T-cell (primary cell): ENCODE results near the gene IGFBP3. TPM values are rescaled to one million over a fixed set of nuclear protein-coding genes. Genes with fewer than 3 reads are reported as not detected.

Source experiments
- ATAC-seq, 4 experiments: fragments of 200-7000 bp in 3 of 4; fragments of 150-1000 bp in 1 of 4; cut with Tn5 transposase; replicated peaks in 1 of 4; 1 replicate in 3 of 4; 2 replicates in 1 of 4; pipeline ENCODE4 v1.10.0; 2021; ENCODE audit warnings: moderate library complexity in 3 of 4, mild to moderate bottlenecking in 2 of 4, moderate number of reproducible peaks in 1 of 4
- CTCF ChIA-PET, 2 donors: fragments of 300-600 bp; sonication (Branson Sonifier 250); formaldehyde crosslinking; loops; one replicate each; lab custom pipeline; 2022; ENCODE audit warnings: antibody characterized with exemption in 2 of 2; lab: Charles Lee
- POLR2A ChIA-PET, 2 donors: fragments of 300-600 bp; sonication (Branson Sonifier 250); formaldehyde crosslinking; loops; one replicate each; lab custom pipeline; 2022; ENCODE audit warnings: antibody characterized with exemption in 2 of 2; lab: Charles Lee
- DNase-seq, 35 experiments: peaks; one replicate each; pipeline versions ENCODE4 v3.0.0 to v3.0.0-alpha.2; 2013 to 2023
- H3K27ac ChIP-seq: one replicate; pipeline ENCODE4 v1.5.1; 2013; ENCODE audit warnings: low read length
- H3K27me3 ChIP-seq, 2 experiments: replicated peaks in 1 of 2; 1 replicate in 1 of 2; 2 replicates in 1 of 2; pipeline versions ENCODE4 v1.6.1 to v1.7.0; 2013; ENCODE audit warnings: low read length in 1 of 2, mixed read lengths in 1 of 2; ENCODE audit not compliant: control insufficient read depth in 2 of 2, insufficient read depth in 2 of 2; ENCODE audit errors: extremely low read depth in 1 of 2
- H3K36me3 ChIP-seq, 2 donors: 1 replicate in 1 of 2; 2 replicates in 1 of 2; pipeline versions ENCODE4 v1.6.1 to v1.7.0; 2013; ENCODE audit warnings: low read length in 1 of 2; ENCODE audit not compliant: control insufficient read depth in 2 of 2, insufficient read depth in 1 of 2; ENCODE audit errors: extremely low read depth in 1 of 2
- H3K4me1 ChIP-seq, 2 experiments: 1 replicate in 1 of 2; 2 replicates in 1 of 2; pipeline versions ENCODE4 v1.6.1 to v1.7.0; 2013; ENCODE audit warnings: low read length in 2 of 2, mixed read lengths in 1 of 2; ENCODE audit not compliant: insufficient read depth in 2 of 2, control insufficient read depth in 1 of 2; ENCODE audit errors: extremely low read depth in 1 of 2
- H3K4me3 ChIP-seq, 2 donors: 1 replicate in 1 of 2; 2 replicates in 1 of 2; pipeline versions ENCODE4 v1.5.1 to v1.7.0; 2013; ENCODE audit warnings: mild to moderate bottlenecking in 2 of 2, low read length in 1 of 2, moderate library complexity in 1 of 2; ENCODE audit not compliant: control insufficient read depth in 1 of 2; ENCODE audit errors: extremely low read depth in 1 of 2
- H3K9me3 ChIP-seq: 2 replicates; pipeline ENCODE4 v1.7.0; 2013
- H3K27ac Mint-ChIP-seq, 2 donors: one replicate each; pipeline ENCODE4 v1.8.0; 2020 to 2021; ENCODE audit warnings: mild to moderate bottlenecking in 2 of 2, mixed read lengths in 2 of 2
- H3K27me3 Mint-ChIP-seq, 2 donors: one replicate each; pipeline ENCODE4 v1.8.0; 2021 to 2022; ENCODE audit warnings: mixed read lengths in 2 of 2
- H3K36me3 Mint-ChIP-seq: one replicate; pipeline ENCODE4 v1.8.0; 2021; ENCODE audit warnings: mixed read lengths
- H3K4me1 Mint-ChIP-seq, 3 donors: one replicate each; pipeline ENCODE4 v1.8.0; 2020 to 2022; ENCODE audit warnings: mixed read lengths in 3 of 3, mild to moderate bottlenecking in 1 of 3
- H3K4me3 Mint-ChIP-seq, 3 donors: one replicate each; pipeline ENCODE4 v1.8.0; 2020 to 2022; ENCODE audit warnings: mild to moderate bottlenecking in 3 of 3, mixed read lengths in 3 of 3, moderate library complexity in 3 of 3
- H3K9me3 Mint-ChIP-seq, 3 donors: one replicate each; pipeline ENCODE4 v1.8.0; 2020 to 2022; ENCODE audit warnings: mixed read lengths in 3 of 3
- WGBS: methylation state at CpG from one replicate; pipeline ENCODE4 v1.1.5; 2013; ENCODE audit warnings: missing lambda C conversion rate; ENCODE audit not compliant: insufficient coverage; 5-methylcytosine and 5-hydroxymethylcytosine counted together
- total RNA-seq, 35 experiments: library from RNA in 6 of 35; stranded (reverse) in 6 of 35; fragments of 120-200 nt in 1 of 35; gene quantifications; one replicate each; pipeline versions ENCODE4 v1.2.1 to v1.2.4 and lab custom pipeline; 2013 to 2026

IGFBP3 gene
- total RNA-seq, 5 donors from 2014 or later (not counting 1 experiment from before 2014, with no cell fraction given): 3.9 to 20.5 (median 8.2) TPM

GRCh38 chr7:45882465-45882810 lies 38.6 kb downstream of the IGFBP3 start:
- POLR2A ChIA-PET: no interaction called here
- Mint-ChIP-seq H3K36me3 (no peaks in the 10 kb centered on the region), H3K9me3 (peaks cover 0 to 9% (median 8%) of the 10 kb centered on the region in 3 donors), H3K27ac (no peak overlapping the region), H3K4me3 (no peak overlapping the region), H3K4me1 (no peaks in the 10 kb centered on the region), H3K27me3 (peaks cover 29 to 40% of the 10 kb centered on the region in 2 donors)
- Histone ChIP-seq H3K36me3 (no peaks in the 10 kb centered on the region), H3K4me3 (no peak overlapping the region), H3K9me3 (no peaks in the 10 kb centered on the region), H3K27me3 (peaks cover 0 to 17% of the 10 kb centered on the region in 2 experiments), H3K27ac (no peak overlapping the region), H3K4me1 (no peaks in the 10 kb centered on the region)
- DNase-seq: no peak
- CTCF ChIA-PET: no interaction called here
- ATAC-seq: no peak
- WGBS: 55% methylated on average over 2 of the region's 5 CpGs

DNA sequence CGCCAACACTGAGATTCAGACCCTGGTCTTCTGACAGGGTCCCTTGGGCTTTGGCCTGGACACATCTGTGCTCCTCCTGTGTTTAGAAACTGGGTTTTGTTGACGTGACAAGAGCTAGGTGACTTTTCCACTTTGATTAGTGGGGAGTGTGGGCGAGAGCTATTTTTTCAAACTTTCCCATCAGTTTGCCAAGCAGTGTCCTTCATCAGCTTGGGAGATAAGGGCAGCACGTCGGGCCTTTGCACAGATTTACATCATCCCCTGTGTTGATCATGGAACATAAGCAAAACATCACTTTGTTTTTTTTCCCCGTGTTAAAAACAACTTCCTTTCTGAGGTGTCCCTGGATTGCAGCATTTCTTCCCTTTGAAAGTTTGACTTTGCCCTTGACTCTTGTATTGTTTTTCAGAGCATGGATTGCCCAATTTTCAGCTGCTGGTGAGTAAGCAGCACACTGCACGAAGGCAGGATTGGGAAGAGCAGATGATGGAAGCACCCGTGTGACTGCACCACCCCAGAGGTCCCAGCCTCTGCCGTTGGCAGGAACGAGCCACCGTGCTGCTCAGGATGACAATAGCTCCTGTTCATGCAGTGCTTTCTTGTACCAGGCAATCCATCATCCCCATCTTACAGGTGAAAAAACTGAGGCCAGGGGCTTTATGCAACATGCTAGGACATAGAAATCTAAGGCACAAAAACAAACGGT lies 39.2 kb downstream of the IGFBP3 start:
- Histone ChIP-seq H3K4me1 (no peaks in the 10 kb centered on the region), H3K27ac (no peak overlapping the region), H3K9me3 (no peaks in the 10 kb centered on the region), H3K4me3 (no peak overlapping the region), H3K27me3 (peaks cover 0 to 14% of the 10 kb centered on the region in 2 experiments), H3K36me3 (no peaks in the 10 kb centered on the region)
- H3K4me1 Mint-ChIP-seq: no peaks in the 10 kb centered on the region
- ChIA-PET POLR2A (no interaction called here), CTCF (interaction anchor here in 1 of 2 donors (0.6 kb wide), 1 partner anchor 91 kb away, joined by 3 read pairs; no protein-coding TSS in a partner anchor)
- ATAC-seq: no peak
- H3K27me3 Mint-ChIP-seq: peaks cover 24 to 35% of the 10 kb centered on the region in 2 donors
- H3K9me3 Mint-ChIP-seq: peaks cover 3 to 9% (median 8%) of the 10 kb centered on the region in 3 donors
- H3K36me3 Mint-ChIP-seq: no peaks in the 10 kb centered on the region
- 60% methylated on average over 10 of the region's 12 CpGs for WGBS
- no peak overlapping the region for H3K4me3 Mint-ChIP-seq
- DNase-seq: no peak
- H3K27ac Mint-ChIP-seq: no peak overlapping the region

GRCh38 chr7:45881280-45881758 lies 39.8 kb downstream of the IGFBP3 start:
- Mint-ChIP-seq H3K36me3 (no peaks in the 10 kb centered on the region), H3K27me3 (peaks cover 18 to 29% of the 10 kb centered on the region in 2 donors), H3K27ac (no peak overlapping the region), H3K4me1 (no peaks in the 10 kb centered on the region), H3K4me3 (no peak overlapping the region), H3K9me3 (peaks cover 3 to 9% (median 8%) of the 10 kb centered on the region in 3 donors)
- Histone ChIP-seq H3K27me3 (peaks cover 0 to 14% of the 10 kb centered on the region in 2 experiments), H3K9me3 (no peaks in the 10 kb centered on the region), H3K36me3 (no peaks in the 10 kb centered on the region), H3K4me1 (no peaks in the 10 kb centered on the region), H3K27ac (no peak overlapping the region), H3K4me3 (no peak overlapping the region)
- CTCF ChIA-PET: interaction anchor here in 1 of 2 donors (0.6 kb wide), 1 partner anchor 90 kb away, joined by 3 read pairs; no protein-coding TSS in a partner anchor
- DNase-seq: no peak
- ATAC-seq: no peak
- WGBS: 100% methylated on average over 3 of the region's 9 CpGs
- POLR2A ChIA-PET: no interaction called here

- Mint-ChIP-seq H3K36me3 (no peaks in the 10 kb centered on the region), H3K4me3 (no peak overlapping the region), H3K27me3 (peaks cover 14 to 23% of the 10 kb centered on the region in 2 donors), H3K27ac (no peak overlapping the region), H3K9me3 (peaks cover 3 to 9% (median 8%) of the 10 kb centered on the region in 3 donors), H3K4me1 (no peaks in the 10 kb centered on the region)
- H3K9me3 ChIP-seq: no peaks in the 10 kb centered on the region
- ChIA-PET POLR2A (no interaction called here), CTCF (no interaction called here)
- ATAC-seq (no peak), DNase-seq (no peak)
- no peak overlapping the region for H3K27ac ChIP-seq
- H3K36me3 ChIP-seq: no peaks in the 10 kb centered on the region
- no peaks in the 10 kb centered on the region for H3K4me1 ChIP-seq
- 92% methylated on average over 4 of the region's 7 CpGs for WGBS
- H3K4me3 ChIP-seq: no peak overlapping the region
- peaks cover 0 to 13% of the 10 kb centered on the region in 2 experiments for H3K27me3 ChIP-seq
Observed at GRCh38 chr7:45880433-45880860, 40.6 kb downstream of the IGFBP3 start.

DNA sequence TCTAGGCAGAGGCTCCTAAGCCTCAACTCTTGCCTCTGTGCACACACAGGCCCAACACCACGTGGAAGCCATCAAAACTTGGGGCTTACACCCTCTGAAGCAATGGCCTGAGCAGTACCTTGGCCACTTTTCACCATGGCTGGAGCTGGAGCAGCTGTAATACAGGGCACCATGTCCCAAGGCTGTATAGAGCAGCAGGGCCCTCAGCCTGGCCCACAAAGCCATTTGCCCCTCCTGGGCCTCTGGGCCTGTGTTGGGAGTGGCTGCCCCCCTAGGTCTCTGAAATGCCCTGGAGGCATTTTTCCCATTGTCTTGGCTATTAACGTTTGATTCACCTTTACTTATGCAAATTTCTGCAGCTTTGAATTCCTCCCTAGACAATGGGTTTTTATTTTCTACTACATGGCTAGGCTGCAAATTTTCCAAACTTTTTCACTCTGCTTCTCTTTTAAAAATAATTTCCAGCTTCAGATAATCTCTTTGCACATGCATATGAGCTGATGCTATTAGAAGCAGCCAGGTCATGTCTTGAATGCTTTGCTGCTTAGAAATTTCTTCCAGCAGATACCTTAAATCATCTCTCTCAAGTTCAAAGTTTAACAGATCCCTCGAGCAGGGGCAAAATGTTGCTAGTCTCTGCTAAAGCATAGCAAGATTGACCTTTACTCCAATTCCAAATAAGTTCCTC lies 42.5 kb downstream of the IGFBP3 start:
- no peak for ATAC-seq
- 52% methylated on average over 3 of the region's 3 CpGs for WGBS
- ChIA-PET CTCF (no interaction called here), POLR2A (no interaction called here)
- Histone ChIP-seq H3K4me3 (no peak overlapping the region), H3K9me3 (no peaks in the 10 kb centered on the region), H3K4me1 (no peaks in the 10 kb centered on the region), H3K36me3 (no peaks in the 10 kb centered on the region), H3K27ac (no peak overlapping the region), H3K27me3 (peaks cover 0 to 3% of the 10 kb centered on the region in 2 experiments)
- Mint-ChIP-seq H3K36me3 (no peaks in the 10 kb centered on the region), H3K9me3 (peaks cover 3 to 9% (median 8%) of the 10 kb centered on the region in 3 donors), H3K27ac (no peak overlapping the region), H3K4me1 (no peaks in the 10 kb centered on the region), H3K27me3 (peaks cover 2 to 10% of the 10 kb centered on the region in 2 donors), H3K4me3 (no peak overlapping the region)
- no peak for DNase-seq

GRCh38 chr7:45876519-45876918 lies 44.6 kb downstream of the IGFBP3 start:
- ATAC-seq (no peak), DNase-seq (no peak)
- H3K36me3 ChIP-seq: no peaks in the 10 kb centered on the region
- H3K27ac ChIP-seq: no peak overlapping the region
- H3K4me1 ChIP-seq: no peaks in the 10 kb centered on the region
- H3K4me3 Mint-ChIP-seq: no peak overlapping the region
- no peak overlapping the region for H3K27ac Mint-ChIP-seq
- peaks cover 0 to 13% of the 10 kb centered on the region in 2 experiments for H3K27me3 ChIP-seq
- peaks cover 3 to 9% (median 8%) of the 10 kb centered on the region in 3 donors for H3K9me3 Mint-ChIP-seq
- ChIA-PET CTCF (no interaction called here), POLR2A (no interaction called here)
- WGBS: 92% methylated on average over 1 of the region's 2 CpGs
- H3K4me1 Mint-ChIP-seq: no peaks in the 10 kb centered on the region
- no peaks in the 10 kb centered on the region for H3K36me3 Mint-ChIP-seq
- H3K9me3 ChIP-seq: no peaks in the 10 kb centered on the region
- H3K27me3 Mint-ChIP-seq: peaks cover 3% of the 10 kb centered on the region in 2 donors
- H3K4me3 ChIP-seq: no peak overlapping the region
